ENCODE measurements around the gene RMND1.
"Not testable (repeated sequence)": the region's sequence is repeated elsewhere in the genome, so short reads cannot be mapped to it uniquely, and the experiment has no call there.

RMND1 gene

GRCh38 chr6:151381722-151382121 is 70.2 kb downstream of the RMND1 start:
- no peak for DNase-seq

GRCh38 chr6:151380848-151381205 is 71.1 kb downstream of the RMND1 start:
- DNase-seq: no peak

DNA sequence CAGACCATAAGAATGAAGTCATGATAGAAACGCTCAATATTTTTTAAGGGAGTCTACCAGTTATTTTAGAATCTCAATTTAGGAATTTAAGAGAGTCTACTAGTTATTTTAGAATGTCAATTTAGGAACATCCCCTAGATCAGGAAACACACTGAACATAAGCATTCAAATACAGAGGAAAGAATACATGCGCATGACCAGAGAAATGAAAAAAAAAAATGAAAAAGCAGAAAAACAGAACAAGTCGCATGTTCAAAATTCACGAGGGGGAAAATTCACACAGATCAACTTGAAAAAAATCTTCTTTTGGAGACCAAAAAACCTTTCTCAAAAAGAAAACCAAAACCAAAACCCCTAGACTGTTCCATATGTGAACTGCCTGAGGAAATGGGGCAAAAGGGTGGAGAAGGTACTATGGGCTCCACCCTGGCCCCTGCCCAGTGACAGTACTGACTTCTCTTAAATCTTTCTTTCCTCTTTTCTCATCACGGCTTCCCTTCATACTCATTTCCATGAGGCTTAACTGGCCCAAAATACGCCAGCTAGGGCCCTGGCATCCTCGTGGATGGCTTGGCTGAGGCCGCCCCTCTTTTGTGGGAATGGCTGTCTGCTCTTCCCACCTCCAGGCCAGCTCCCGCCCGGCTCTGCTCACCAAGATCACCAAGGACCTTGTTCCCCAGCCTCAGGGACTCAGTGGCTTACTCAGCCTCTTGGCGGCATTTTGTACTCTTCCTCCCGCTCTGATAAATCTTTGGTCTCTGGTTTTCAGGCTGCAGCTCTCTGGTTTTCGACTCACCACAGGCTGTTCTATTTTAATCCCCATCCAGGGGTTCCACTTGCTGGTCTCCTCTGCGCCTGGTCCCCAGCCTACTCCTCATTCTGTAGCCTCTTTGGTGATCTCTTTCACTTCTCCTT is 71.7 kb downstream of the RMND1 start:
- no peak for DNase-seq

DNA sequence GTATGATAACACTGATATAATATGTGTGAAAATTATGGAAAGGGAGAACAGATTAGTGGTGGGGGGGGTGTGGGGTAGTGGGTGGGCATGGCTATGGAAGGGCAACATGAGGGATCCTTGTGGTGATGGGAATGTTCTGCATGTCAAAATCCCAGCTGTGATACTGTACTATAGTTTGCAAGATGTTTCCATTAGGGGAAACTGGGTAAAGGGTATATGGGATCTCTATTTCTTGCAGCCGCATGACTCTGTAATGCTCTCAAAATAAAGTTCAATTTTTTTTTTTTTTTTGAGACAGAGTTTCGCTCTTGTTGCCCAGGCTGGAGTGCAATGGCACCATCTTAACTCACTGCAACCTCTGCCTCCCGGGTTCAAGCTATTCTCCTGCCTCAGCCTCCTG is 74.8 kb downstream of the RMND1 start:
- DNase-seq: no peak

- no peak for DNase-seq
Measured at GRCh38 chr6:151376440-151376839, 75.5 kb downstream of the RMND1 start.

- no peak for DNase-seq
Measured at GRCh38 chr6:151375833-151376232, 76.1 kb downstream of the RMND1 start.

- DNase-seq: no peak
Measured at GRCh38 chr6:151374036-151374683, 77.8 kb downstream of the RMND1 start.

- no peak for DNase-seq
Measured at GRCh38 chr6:151372164-151372563, 79.8 kb downstream of the RMND1 start.

DNA sequence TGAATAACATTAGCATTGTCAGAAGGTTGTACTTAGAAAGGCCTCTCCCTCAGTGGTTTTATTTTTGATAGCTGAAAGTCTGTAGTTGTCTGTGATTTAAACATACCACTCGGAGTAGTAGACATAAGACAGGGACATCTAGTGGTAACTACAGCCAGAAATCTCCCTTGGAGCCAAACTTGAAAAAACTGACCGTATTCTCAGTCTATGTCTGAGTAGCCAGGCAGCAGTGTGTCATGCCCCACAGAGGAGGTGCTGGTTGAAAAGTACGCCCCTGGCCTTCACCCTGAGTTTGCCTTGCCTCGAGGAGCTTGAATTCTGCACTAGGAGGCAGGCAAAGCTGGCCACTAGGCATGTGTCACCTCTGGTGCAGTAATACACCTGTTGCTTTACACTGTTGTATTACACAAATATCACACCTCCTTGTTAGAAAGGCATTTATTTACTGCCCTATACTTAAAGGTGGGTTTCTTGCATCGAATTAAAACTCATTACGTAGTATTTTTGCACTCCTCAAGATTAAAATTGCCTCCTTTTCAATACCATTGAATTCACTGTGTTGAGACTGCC is 81.3 kb downstream of the RMND1 start:
- no peak for DNase-seq

DNA sequence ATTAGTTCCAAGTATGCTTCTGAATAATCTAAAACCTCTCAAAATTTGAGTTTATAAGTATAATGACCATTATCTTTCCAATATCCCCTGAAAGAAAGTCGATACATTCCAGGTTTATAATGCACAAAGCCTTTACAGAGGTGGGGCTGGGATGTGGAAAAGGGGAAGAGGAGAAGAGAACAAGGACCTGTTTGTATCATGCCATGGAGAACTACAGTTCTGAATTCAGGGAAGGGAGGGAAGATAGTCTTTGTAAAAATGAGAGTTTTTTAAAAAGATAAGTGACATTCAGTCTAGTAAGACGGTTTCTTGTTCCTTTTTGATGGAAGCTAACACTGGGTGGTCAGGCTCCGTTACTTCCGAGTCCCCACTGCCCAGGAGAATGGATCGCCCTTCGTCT is 86.7 kb downstream of the RMND1 start:
- no peak for DNase-seq

DNA sequence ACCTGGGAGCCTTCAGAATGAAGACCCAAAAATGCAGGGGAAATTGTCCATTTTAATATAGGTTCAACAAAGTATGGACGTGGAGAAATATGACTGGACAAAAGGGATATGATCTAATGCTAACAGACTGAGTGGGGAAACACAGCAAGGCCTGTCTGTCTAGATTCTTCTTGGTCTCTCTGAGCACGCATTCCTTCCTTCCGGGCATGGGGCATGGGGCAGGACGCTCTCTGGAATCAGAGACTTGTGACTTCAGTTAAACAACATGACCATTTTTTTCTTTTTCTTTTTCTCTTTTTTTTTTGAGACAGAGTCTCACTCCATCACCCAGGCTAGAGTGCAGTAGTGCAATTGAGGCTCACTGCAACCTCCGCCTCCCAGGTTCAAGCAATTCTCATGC is 92.4 kb downstream of the RMND1 start:
- no peak for DNase-seq

GRCh38 chr6:151358475-151358874 is 93.5 kb downstream of the RMND1 start:
- DNase-seq: no peak

GRCh38 chr6:151357758-151358436 is 94.0 kb downstream of the RMND1 start:
- DNase-seq: no peak

GRCh38 chr6:151356983-151357382 is 94.9 kb downstream of the RMND1 start:
- DNase-seq: not testable (repeated sequence)

Measured in NCI-H446 (cell line).